Activated CD8-positive, alpha-beta memory T cell treated with anti-CD3 and anti-CD28 coated beads for 48 hours (primary cell): ENCODE measurements around the gene MAPK10.
"Not testable (repeated sequence)": the region's sequence is repeated elsewhere in the genome, so short reads cannot be mapped to it uniquely, and the experiment has no call there.

ENCODE experiments used
- DNase-seq, 3 experiments: peaks; one replicate each; pipeline ENCODE4 v3.0.0-alpha.2; 2020; ENCODE audit warnings: low read depth in 2 of 3, low spot score in 2 of 3

The MAPK10 gene

DNA sequence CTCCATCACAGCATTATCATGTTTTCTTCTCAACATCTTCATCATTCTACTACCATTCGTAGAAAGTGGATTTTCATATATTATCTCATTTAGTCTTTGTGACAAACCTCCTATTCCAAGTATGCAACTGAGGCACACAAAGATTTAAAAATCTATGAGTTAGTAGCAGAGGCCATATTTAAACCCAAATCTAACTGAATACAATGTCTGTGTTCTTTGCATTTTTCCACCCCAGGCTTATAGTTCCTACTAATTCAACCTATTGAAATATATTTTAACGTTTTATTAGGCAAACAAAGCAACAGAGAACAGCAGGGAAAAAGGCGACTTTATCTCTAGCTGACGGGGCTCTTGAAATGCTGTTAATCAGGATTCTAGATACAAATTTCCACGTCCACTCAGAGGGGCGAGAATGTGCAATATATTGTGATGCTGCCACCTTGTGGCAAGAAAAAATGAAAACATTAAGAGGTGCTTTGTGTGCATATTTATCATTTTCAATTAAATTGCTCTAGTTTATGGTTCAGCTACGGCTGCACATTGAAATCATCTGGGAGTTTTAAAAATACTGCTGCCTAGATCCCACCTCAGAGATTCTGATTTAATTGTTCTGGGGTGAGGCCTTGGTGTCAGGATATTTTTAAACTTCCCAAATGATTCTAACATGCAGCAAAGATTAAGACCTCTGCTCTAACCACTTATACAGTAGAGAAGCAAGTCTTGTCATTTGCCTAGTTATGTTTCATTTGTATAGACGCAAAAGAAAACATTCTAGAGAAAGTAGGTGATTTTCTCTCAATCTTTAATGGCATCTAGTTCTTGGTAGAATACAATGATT lies 315.9 kb downstream of the MAPK10 start:
- DNase-seq: no peak

DNA sequence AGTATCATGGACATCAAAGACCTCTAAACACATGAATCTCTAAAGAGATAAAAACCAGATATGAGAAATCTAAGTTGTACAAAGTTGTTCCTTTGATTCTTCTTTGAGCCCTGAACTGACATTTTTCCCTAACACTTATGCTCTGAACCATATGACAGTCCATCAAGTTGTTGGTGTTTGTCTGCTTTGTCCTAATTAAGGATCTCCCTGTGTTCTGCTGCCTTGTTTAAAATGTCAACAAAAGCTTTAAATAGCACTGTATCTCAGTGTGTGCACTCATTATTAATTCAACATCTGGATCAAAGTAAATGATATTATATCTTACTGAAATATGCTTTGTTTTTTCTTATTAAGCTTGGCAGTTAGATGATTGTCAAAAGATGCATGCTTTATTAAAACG lies 321.8 kb downstream of the MAPK10 start:
- DNase-seq: no peak

DNA sequence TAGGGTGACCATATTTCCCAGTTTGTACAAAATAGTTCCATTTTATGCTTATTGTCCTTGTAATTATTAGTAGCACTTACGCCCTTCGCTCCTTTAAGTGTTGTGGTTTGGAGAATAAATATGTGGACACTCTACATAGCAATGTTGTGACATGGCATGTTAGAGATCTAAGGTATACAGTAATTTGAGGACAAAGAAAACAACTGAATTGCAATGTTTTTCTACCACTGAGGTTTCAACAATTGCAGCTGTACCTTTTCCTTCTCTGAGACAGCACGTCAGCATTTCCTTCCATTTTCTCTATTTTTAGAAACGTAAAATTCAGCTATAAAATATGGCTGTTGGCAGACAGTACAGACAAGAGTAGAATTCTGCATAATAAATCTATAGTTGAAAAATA lies 323.1 kb downstream of the MAPK10 start:
- no peak for DNase-seq

DNA sequence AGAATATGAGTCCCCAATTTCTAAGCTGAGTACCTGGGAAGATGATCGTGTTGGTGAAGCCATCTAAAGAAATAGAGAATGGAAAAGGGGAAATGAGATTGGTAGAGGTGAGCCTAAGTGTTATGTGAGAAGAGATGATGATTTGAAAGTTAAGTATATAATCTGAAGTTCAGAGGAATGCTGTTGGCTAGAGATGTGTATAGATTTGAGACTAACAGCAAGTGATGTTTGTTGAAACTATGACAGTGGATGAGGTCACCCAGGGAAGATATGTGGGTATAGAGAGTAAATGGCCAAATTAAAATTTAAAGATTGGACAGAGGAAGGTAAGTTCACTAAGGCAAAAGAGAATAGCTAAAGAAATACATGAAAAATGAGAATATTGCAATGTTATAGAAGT lies 324.2 kb downstream of the MAPK10 start:
- DNase-seq: no peak

DNA sequence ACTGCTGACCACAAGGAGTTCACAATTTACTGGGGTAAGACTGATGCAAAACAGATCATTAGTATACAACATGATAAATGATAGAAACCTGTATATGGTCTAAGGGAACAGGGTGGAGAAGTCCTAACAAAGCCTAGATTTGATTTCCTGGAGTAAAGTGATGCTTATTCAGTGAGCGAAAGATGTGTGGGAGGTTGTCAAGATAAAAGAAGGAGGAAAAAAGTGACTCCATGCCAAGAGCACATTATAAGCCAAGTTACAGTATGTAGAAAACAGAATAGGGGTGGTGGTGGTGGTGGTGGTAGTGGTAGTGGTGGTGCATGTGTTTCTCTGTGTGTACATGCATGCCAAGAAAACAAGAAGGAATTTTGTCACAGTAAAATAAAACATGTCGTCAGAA lies 325.2 kb downstream of the MAPK10 start:
- no peak for DNase-seq

DNA sequence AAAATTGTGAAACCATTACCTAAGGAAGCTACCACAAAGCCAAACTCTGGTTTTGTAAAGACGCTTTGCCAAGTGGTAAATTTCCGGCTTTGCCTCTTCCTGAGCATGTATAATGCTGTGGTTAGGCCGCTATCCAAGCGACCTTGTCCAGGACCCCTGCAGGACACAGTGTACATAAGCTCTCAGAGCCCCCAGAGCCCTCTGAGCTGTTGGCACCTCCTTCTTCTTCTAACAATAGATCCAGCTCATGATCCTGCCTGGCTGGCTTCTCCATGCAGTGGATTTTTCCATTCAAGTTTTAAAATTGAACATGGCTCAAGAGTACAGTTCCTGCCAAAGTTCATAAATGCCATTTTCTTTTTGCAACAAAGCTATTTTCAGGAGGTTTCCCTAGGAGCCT lies 326.7 kb downstream of the MAPK10 start:
- no peak for DNase-seq

DNA sequence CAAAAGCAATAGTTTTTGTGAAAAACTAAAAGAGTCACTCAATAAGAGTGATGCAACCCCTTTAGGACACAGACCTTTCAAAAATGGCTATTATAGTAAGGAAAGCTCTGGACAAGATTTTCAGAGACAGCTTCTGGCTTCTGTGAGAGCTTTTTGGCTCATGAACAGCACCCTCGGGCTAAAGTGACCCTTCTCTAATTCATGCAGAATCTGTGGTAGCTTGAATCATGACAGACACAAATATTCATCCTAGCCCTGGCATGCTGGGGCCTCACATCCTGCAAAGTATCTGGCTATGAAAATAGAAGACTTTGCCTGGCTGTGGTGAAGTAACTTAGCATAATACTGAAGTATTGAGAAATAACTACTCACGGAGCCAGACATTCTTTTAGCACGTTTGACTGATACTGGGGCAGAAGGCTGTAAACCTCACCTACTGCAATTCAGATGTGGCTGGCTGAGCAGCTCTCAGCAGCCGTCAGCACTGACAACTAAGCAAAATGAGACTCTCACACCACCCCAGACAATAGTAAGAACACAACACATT lies 327.3 kb downstream of the MAPK10 start:
- no peak for DNase-seq

DNA sequence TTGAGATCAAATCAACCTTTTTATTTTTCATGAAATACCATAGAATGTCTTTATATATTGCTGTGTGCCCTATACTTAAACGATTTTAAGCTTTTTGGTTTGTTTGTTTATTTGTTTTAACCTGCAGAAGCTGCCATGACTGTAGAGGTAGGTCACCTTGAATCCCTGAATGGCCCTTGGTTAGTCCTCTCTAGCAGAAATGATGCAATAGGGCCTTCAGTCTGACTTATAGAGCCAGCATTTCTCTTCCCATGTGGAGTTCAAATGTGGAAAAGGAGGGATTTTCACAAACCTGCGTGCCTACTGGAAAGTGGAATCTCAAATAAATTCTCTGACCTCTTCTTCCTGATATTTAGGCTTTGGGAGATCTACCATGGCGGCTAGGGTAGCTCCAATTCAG lies 327.9 kb downstream of the MAPK10 start:
- no peak for DNase-seq

DNA sequence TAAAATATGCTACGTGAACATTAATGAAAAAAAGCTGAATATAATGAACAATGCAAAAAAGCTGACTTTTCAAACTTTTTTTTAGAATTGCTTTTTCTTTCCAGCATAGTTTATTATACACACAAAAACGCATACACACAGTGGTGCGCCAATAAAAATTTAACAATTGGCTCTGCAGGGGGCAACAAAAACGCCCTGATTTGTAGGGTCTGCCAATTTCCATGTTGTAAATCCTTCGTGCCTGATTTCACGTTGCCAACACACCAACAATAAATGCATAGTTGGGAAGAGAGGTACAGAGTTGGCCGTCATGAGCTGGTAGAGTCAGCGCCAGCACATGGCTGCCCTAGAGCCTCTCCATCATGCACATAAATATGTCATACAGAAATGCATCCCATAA lies 333.1 kb downstream of the MAPK10 start:
- no peak for DNase-seq

GRCh38 chr4:86021671-86022070 lies 338.2 kb downstream of the MAPK10 start:
- not testable (repeated sequence) for DNase-seq

DNA sequence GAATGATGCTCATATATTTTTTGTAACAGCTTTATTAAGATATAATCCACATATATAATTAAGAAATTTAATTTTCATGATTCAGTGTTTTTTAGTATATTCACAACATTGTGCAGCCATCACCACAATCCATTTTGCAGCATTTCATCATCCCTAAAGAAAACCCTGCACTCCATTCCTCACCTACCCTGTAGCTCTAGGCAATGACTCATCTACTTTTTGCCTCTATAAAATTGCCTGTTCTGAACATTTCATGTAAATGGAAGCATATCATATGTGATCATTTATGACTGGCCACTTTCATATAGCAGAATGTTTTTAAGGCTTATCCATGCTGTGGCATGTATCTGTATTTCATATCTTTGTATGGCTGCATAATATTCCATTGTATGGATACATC lies 339.9 kb downstream of the MAPK10 start:
- no peak for DNase-seq

DNA sequence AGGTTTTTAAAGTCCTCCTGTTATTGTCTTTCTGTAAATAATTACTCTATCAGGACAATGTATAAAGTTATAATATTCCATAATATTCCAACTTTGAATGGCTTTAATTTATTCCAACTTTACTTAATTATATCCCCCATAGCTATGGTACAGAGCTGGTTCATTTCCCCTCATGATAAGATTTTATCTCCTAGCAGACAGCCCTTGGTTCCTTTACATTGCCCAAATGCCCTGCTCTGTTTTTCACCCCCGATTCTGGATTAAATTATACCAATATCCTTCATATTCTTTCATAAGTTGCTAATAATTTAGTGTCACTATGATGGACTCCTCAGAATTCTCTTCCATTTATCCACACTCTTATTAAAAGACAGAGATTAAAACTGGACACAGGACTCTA lies 340.5 kb downstream of the MAPK10 start:
- no peak for DNase-seq

- no peak for DNase-seq
Measured at GRCh38 chr4:86015412-86016350, 344.2 kb downstream of the MAPK10 start.

- no peak for DNase-seq
Measured at GRCh38 chr4:86014599-86014998, 345.3 kb downstream of the MAPK10 start.

DNA sequence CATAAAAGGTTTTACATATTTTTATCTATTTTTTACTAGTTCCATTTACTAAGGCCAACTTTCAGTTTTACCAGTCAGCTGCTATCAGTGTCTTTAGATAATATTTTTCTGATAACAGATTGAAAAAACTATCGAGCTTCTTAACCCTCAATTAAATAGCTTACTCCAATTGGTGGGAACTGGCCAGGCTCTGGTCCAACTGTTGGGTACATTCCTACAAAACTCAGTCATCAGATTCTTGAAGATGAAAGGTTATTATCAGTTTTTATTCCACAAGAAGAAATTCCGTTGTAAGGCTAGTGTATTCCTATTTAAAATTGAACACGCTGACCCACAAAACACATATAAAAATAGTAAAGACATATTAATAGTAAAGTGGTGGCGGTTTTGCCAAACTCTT lies 346.2 kb downstream of the MAPK10 start:
- no peak for DNase-seq

- no peak for DNase-seq
Measured at GRCh38 chr4:86011117-86011516, 348.7 kb downstream of the MAPK10 start.

DNA sequence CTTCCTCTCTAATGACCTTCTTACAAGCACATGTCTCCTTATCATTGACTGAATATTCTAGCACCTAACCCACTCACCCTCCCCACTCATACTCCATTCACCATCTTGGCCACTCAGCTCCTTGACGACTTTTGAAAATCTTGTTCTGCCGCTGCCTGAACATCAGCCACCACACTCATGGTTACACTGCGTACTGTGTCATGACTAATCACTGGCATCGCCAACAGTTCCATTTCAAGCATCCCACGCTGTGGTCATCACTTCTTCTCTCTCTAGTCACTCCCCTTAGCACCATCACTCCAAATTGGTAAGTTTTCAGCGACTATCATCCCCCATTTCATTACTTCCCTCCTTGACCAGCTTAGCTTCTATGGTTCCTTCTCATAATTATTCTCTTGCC lies 352.8 kb downstream of the MAPK10 start:
- DNase-seq: no peak

DNA sequence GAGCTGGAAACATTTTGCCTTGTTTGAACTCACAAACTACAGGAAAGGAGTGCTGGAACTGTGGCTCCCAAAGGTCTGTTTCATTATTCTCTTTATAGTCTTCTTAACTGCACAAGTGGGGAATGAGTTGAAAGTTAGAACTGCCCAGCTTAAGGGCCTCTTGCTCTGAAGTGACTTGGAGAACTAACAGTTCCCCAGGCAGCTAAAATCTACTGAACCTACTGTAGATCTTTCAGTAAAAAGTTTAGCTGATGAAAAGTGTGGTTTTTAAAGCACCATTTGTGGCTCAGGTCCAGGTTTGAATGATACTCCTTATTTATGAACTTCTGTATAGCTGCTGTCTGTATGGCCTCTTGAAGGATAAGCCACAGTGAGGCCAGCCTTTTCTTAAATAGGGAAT lies 353.8 kb downstream of the MAPK10 start:
- DNase-seq: no peak

GRCh38 chr4:86004030-86004429 lies 355.8 kb downstream of the MAPK10 start:
- no peak for DNase-seq

GRCh38 chr4:86001591-86001990 lies 358.3 kb downstream of the MAPK10 start:
- no peak for DNase-seq

DNA sequence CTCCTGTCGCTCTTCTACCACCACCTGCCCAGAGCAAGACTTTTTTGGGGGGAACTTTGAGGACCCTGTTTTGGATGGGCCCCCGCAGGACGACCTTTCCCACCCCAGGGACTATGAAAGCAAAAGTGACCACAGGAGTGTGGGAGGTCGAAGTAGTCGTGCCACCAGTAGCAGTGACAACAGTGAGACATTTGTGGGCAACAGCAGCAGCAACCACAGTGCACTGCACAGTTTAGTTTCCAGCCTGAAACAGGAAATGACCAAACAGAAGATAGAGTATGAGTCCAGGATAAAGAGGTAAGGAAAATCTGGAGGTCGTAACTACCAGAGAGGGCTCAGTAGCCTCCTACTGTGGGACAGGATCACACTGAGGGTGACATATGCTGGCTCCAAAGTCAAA lies 364.5 kb downstream of the MAPK10 start:
- no peak for DNase-seq

- no peak for DNase-seq
Measured at GRCh38 chr4:85994576-85994975, 365.3 kb downstream of the MAPK10 start.
